Prostate gland (tissue), 2 donors: ENCODE measurements around the gene PFKFB3.

Experiments used
- CTCF ChIP-seq, 4 experiments: fragments of 200-600 bp in 2 of 4; fragments of 450-650 bp in 2 of 4; sonication (generic) in 2 of 4; IDR thresholded peaks; 1 replicate in 3 of 4; 2 replicates in 1 of 4; pipeline ENCODE4 v1.5.1; 2016 to 2019; ENCODE audit warnings: antibody characterized with exemption in 4 of 4, mild to moderate bottlenecking in 2 of 4, moderate library complexity in 2 of 4
- POLR2A ChIP-seq: fragments of 450-650 bp; IDR thresholded peaks from one replicate; pipeline ENCODE4 v1.6.1; 2016; ENCODE audit warnings: antibody characterized with exemption, mild to moderate bottlenecking
- POLR2AphosphoS5 ChIP-seq: sonication (generic); formaldehyde crosslinking; IDR thresholded peaks from one replicate; pipeline ENCODE4 v1.6.1; 2017; ENCODE audit warnings: antibody characterized with exemption

- TF ChIP-seq POLR2A (peak; percentile 21), CTCF (IDR thresholded peaks at IDR 0.05) (no peak), POLR2AphosphoS5 (peak; percentile 61)
These were observed 39.1 kb upstream of the PFKFB3 start for GRCh38 chr10:6163364-6164270.
